HT1080 (cell line): Measurements from ENCODE around the gene RHOT2. TPM values are rescaled to one million over a fixed set of nuclear protein-coding genes. Genes with fewer than 3 reads are reported as not detected.

Experiments
- DNase-seq: peaks from one replicate; pipeline ENCODE4 v3.0.0-alpha.2; 2015; ENCODE audit warnings: low read depth
- polyA plus RNA-seq, 2 experiments: library from polyadenylated mRNA; depleted of rRNA; stranded (reverse); fragments of >200 nt; gene quantifications; 2 replicates each; pipeline ENCODE4 v1.2.3, GENCODE V29; 2015
- total RNA-seq: library from RNA; depleted of rRNA; stranded (reverse); fragments of >200 nt; shearing (Covaris generic); gene quantifications from 2 replicates; pipeline ENCODE4 v1.2.3, GENCODE V29; 2014; rRNA removed

Gene RHOT2
- 95.4 and 107 TPM in 2 replicates for total RNA-seq
- polyA plus RNA-seq (2015; cell fraction: cytosol; rRNA removed) = 60.1 and 80.2 TPM in 2 replicates
- 678 and 762 TPM in 2 replicates for polyA plus RNA-seq (2015; cell fraction: nucleus; rRNA removed)

- DNase-seq = peak; percentile 81
Observed at GRCh38 chr16:667780-668518, at the start of gene RHOT2. TSS of gene RHOT2 (plus strand) at chr16:668132. CDS start at chr16:668200, 68 bp downstream.

GRCh38 chr16:619476-620100, 48.3 kb upstream of the RHOT2 start:
- no peak for DNase-seq

DNA sequence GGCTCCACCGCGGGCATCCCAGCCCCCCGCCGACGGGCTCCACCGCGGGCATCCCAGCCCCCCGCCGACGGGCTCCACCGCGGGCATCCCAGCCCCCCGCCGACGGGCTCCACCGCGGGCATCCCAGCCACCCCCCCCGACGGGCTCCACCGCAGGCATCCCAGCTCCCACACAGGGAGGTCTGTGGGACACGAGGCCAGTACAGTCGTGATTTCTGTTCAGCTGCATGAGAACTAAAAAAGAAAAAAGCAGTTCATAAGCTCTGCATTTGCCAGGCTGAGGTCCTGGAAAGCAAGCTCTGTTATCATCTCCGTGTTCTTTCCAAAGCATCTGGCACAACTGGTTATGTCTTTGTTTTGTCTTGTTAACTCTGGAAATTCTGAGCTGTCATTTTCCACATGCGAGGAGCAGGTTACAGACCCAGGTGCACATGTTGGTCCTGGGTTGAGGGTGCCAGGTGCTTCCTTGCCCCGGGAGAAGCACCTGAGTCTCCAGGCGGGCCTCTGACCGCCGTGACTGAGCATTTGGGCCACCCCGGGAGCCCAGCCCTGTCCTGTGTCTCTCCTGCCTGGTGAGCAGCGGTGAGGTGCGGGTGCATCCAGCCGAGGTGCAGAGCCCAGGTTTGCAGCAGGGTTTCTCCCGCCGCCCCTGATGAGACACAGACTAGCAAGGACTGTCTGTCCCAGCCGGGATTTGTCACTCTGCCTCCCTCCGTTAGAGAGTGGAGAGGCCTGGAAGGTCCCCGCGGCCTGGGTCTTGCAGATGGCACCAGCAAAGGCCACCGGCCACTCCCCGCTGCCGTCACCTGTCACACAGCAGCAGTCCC, 47.0 kb upstream of the RHOT2 start:
- DNase-seq = no peak

- DNase-seq = no peak
Observed at GRCh38 chr16:621526-622105, 46.3 kb upstream of the RHOT2 start.

GRCh38 chr16:622920-623280, 45.0 kb upstream of the RHOT2 start:
- no peak for DNase-seq

DNA sequence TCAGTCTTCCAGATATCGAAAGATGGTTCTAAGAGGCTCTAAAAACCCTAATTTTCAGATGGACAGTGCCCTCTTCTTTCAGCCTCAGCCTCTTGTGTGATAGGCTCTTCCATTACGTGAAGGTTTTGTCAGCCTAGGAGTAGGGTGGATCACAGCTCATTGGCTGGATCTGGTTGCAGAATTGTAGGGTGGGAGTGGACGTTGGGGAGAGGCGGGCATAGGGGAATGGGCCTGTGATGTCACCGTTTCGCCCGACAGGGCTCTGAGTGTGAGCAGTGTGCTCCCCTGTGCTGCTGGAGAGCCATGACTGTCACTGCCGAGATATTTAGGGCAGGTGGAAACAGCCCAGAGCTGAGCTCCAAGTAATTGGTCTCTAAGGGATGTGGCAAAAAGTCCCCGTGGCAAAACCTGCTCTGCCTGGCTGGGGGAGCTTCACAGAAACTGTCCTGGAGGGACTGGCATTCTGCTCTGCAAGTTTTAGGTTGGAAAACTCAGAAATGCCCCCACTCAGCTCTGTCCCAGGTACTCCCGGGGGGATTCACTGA, 43.3 kb upstream of the RHOT2 start:
- DNase-seq = no peak

DNA sequence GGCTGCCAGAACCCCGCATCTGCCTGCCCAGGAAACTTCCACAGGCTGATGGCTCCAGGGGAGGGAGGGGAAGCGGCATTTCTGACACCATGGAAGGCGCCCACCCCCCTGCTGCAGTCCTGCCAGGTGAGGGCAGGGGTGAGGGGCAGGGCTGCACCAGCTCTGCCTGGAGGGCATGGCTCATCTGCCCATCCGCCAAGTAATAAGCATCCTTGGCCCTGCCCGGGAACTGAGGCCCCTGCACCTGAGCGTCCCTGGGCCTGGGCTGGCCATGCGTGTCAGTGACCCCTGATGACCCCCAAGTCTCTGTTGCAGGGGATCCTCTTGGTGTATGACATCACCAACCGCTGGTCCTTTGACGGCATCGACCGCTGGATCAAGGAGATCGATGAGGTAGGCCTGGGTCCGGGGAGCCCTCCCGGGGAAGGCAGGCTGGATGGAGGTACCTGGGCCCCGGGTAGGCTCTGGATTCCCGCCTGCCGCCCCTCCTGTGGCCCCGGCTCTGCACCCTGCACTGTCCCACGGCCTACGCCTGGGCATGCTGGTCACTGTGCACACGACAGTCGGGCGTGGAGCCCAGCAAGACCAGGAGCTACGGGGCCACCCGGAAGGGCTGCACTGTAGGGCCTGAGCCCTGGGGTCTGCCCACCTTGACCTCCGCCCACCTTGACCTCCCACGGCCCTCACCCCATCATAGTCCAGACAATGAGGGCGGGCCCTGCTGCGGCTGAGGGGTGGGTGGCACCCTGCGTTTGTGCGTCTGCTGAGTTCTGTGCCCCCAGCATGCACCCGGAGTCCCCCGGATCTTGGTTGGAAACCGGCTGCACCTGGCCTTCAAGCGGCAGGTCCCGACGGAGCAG, 42.6 kb upstream of the RHOT2 start:
- no peak for DNase-seq

- no peak for DNase-seq
Observed at GRCh38 chr16:625977-626765, 41.8 kb upstream of the RHOT2 start.

GRCh38 chr16:626787-627453, 41.0 kb upstream of the RHOT2 start:
- DNase-seq = peak; percentile 96

DNA sequence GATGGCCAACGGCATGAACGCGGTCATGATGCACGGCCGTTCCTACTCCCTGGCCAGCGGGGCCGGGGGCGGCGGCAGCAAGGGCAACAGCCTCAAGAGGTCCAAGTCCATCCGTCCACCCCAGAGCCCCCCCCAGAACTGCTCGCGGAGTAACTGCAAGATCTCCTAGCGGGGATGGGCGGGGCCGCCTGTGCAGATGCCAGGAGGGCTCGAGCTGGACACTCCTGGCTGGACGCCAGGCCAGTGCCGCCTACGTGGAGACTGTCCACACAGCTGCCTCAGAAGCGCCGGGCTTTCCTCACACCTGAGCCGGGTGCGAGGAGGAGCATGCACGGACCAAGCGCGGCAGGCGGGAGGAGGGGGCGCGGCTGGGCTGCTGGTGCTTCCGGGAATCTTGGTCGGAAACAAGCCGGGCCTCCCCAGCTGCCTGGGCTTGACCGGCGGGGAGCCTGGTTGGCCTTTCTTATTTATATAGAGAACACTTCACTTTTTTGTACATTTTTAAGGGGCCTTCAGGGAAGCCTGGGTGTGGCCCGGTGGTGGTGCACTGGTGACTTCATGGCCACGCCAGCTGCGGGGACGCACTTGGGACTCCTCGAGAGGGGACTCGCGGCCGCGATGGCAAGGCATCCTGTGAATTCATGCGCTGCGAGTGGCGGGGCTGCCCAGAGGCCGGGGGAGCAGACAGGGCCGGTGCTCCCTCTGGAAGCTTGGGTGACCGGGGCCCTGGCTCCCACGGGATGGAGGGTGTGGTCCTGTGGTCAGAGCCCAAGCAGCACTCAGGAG, 40.3 kb upstream of the RHOT2 start:
- DNase-seq = no peak

DNA sequence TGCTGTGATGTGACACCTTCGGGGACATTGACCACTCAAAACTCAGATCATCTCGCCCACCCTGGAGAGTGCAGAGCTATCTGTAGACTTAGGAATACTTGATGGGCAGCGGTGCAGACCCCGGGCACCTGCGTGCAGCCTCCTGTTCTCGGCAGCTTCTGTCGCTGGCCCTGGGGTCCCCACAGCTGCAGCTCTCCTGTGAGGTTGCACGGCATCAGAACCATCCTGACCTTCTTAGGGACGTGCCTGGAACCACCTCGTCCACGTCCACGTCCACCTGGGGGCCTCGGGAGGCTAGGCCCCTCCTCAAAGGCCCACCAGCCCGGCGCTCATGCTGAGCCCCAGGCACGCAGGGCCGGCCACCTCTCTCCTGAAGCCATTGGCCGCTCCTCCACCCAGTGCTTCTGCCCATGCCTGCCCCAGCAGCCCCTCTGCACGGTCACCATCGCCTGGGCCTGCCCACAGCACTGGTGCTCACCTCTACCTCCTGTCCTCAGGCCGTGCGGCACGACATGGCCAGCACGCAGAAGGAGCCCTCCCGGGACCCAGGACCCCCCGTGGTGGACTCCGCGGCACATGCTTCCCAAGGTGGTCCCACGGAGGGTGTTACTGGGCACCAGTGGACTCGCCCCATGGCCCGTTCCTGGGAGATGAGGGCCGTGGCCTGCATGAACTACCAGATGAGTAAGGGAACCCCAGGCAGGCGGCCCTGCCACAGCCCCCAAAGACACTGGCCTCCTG, 39.4 kb upstream of the RHOT2 start:
- DNase-seq = no peak

- no peak for DNase-seq
Observed at GRCh38 chr16:629185-629832, 38.6 kb upstream of the RHOT2 start.

- no peak for DNase-seq
Observed at GRCh38 chr16:629833-630248, 38.1 kb upstream of the RHOT2 start.

GRCh38 chr16:630249-630814, 37.6 kb upstream of the RHOT2 start:
- DNase-seq = no peak

DNA sequence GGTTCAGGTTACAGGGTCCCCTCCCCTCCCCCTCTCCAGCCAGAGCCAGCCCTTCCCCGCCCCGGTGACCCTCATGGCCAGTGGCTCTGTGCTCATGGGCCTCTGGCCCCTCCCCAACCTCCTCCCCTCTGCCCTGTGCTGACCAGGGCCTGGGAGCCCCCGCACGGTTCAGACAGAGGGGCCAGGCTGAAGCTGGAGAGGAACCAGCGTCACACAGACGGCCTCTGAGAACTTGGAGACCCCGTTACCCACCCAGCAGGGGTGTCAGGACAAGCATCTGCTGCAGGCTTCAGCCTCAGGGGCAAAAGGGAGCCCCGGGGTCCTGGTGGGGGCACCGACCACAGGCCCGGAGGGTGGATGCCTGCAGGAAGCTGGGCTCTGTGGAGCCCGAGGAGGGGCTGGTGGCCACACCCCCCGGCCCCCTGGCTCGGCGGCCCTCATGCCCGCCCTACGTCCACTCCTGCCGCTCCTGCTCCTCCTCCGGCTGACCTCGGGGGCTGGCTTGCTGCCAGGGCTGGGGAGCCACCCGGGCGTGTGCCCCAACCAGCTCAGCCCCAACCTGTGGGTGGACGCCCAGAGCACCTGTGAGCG, 37.0 kb upstream of the RHOT2 start, which contains the start of gene WFIKKN1:
WFIKKN1 (plus strand) TSS at position 171 of the 591 bp plus-strand sequence; CDS start at position 440, 269 bp downstream.
- no peak for DNase-seq

DNA sequence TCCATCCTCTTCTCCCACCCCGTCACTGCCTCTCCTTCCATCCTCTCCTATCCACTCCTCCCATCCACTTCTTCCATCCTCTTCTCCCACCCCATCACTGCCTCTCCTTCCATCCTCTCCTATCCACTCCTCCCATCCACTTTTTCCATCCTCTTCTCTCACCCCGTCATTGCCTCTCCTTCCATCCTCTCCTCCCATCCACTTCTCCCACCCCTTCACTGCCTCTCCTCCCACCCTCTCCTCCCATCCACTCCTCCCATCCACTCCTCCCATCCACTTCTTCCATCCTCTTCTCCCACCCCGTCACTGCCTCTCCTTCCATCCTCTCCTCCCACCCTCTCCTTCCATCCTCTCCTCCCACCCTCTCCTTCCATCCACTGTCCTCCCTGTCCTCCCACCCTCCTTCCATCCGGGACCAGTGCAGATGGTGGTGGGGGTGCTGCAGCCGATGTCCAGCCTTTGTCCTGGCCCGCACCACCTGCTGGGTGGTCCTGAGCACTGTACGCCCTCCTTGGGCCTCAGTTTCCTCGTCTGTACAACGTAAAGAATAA, 36.0 kb upstream of the RHOT2 start:
- no peak for DNase-seq
